Dedifferentiated amniotic fluid mesenchymal stem cell (primary cell): Measurements from ENCODE around the gene TIAM2.

Source experiments
- DNase-seq: peaks from one replicate; pipeline ENCODE4 v3.0.0-alpha.2; 2016; ENCODE audit errors: extremely low spot score

The TIAM2 gene

GRCh38 chr6:155128977-155129376 is 133.9 kb downstream of the TIAM2 start:
- DNase-seq, result peak; percentile 58

GRCh38 chr6:155129744-155130143 is 134.6 kb downstream of the TIAM2 start:
- no peak for DNase-seq

GRCh38 chr6:155130161-155130853 is 135.2 kb downstream of the TIAM2 start:
- DNase-seq, result no peak

GRCh38 chr6:155132617-155133016 is 137.5 kb downstream of the TIAM2 start:
- no peak for DNase-seq

- no peak for DNase-seq
These were observed 145.9 kb downstream of the TIAM2 start for GRCh38 chr6:155141002-155141401.

GRCh38 chr6:155141512-155141911 is 146.4 kb downstream of the TIAM2 start:
- no peak for DNase-seq

- DNase-seq, result no peak
These were observed 147.3 kb downstream of the TIAM2 start for GRCh38 chr6:155142168-155143028.

- DNase-seq, result peak; percentile 44
These were observed 148.0 kb downstream of the TIAM2 start for GRCh38 chr6:155143029-155143577.

GRCh38 chr6:155143578-155144106 is 148.5 kb downstream of the TIAM2 start:
- DNase-seq, result no peak

GRCh38 chr6:155146205-155146604 is 151.1 kb downstream of the TIAM2 start:
- DNase-seq, result no peak

- no peak for DNase-seq
These were observed 153.0 kb downstream of the TIAM2 start for GRCh38 chr6:155147958-155148663.

- no peak for DNase-seq
These were observed 156.0 kb downstream of the TIAM2 start for GRCh38 chr6:155150967-155151671.

- no peak for DNase-seq
These were observed 157.3 kb downstream of the TIAM2 start for GRCh38 chr6:155152211-155153076.

- peak; percentile 90 for DNase-seq
These were observed 159.2 kb downstream of the TIAM2 start for GRCh38 chr6:155154158-155154830.

GRCh38 chr6:155155787-155156447 is 160.8 kb downstream of the TIAM2 start:
- no peak for DNase-seq

- no peak for DNase-seq
These were observed 162.0 kb downstream of the TIAM2 start for GRCh38 chr6:155157101-155157500.

- DNase-seq, result peak; percentile 64
These were observed 163.1 kb downstream of the TIAM2 start for GRCh38 chr6:155158030-155158843.

- DNase-seq, result no peak
These were observed 167.6 kb downstream of the TIAM2 start for GRCh38 chr6:155162682-155163081.
